GM18951 (cell line): ENCODE results near the gene KTN1.

Experiments used
- POLR2A ChIP-seq: IDR thresholded peaks from 4 replicates; pipeline ENCODE4 v1.6.1; 2011; ENCODE audit warnings: mild to moderate bottlenecking; ENCODE audit not compliant: insufficient read length, insufficient read depth; ENCODE audit errors: extremely low read depth
- in situ Hi-C: fragments of 300-500 bp; cut with MboI; formaldehyde crosslinking; loops from one replicate; pipeline ENCODE4 v1.12.0; 2022; ENCODE audit warnings: low sequenced_read_pairs, mixed read lengths, inconsistent platforms; ENCODE audit not compliant: unreplicated experiment

Gene KTN1

DNA sequence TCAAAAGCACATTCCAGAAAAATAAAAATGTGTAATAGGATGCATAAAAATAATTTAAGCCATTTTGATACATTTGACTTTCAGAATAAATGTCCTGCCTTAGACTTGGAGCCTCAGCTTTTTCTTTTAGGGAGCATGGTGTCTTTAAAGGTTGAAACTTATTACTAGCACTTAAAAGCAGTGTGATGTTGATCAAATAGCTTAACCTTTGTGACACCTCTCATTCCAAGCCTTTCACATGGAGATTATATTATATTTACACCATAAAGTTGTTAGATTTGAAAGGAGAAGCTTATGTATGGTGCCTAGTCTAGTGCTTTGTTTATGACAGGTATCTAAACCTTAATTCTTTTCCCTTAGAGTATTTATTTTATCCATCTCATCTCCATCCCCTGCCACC is 61.9 kb downstream of the KTN1 start:
- TF ChIP-seq POLR2A: no peak
- in situ Hi-C loops: no loop called here

DNA sequence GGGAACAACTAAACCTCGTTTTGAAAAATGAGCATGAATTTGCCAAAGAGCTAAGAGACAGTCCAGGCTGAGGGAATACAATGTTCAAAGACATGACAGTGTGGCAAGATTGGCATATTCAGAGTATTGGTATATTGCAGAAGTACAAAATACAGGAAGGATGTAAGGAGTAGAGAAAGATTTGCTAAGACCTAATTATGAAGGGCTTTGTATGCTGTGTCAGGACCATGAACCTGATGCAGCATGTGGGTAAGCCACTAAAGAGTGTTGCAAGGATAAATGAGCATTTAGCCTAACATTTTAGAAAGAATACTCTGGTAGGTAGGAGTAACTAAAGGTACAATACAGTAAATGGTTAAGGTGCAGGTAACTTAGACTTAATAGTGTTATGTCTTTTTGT is 65.1 kb downstream of the KTN1 start:
- no peak for TF ChIP-seq POLR2A
- in situ Hi-C loops: no loop called here

DNA sequence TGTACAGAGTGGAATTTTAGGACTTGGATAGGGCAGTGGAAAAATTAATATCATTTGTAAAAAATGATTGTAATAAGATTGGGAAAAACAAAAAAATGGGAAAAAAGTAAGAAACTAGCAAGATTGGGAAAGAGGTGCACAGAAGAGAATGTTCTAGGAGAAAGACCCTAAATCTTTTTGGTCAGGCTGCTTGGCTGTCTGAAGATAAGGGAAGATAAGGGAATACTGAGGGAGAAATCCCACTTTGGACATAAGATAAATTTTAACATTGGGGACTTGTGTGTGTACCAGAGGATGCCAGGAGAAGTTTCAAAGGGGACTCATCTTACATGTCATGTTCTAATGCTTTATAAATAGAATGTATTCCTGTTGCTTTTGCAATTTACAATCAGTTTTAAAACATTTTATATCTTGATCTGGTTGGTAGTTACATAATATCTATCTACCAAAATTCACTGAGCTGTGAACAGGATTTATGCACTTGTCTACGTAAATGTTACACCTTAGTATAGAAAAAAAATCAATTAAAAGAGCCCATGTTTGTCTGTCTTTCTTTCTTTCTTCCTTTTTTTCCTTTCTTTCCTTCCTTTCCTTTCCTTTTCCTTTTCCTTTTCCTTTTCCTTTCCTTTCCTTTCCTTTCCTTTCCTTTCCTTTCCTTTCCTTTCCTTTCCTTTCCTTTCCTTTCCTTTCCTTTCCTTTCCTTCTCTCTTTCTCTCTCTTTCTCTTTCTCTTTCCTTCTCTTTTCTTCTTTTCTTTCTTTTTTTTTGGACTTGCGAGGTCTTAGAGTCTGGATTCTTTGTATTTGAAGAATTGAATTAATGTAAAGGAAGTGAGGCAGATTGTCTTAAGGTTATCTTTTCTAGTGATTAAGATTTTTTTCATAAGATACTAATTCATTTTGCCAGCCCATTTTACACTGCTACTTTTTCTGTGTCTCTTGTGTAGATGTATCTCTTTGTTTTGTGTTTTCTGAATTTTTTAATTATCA is 66.1 kb downstream of the KTN1 start:
- in situ Hi-C loops: no loop called here
- no peak for TF ChIP-seq POLR2A

DNA sequence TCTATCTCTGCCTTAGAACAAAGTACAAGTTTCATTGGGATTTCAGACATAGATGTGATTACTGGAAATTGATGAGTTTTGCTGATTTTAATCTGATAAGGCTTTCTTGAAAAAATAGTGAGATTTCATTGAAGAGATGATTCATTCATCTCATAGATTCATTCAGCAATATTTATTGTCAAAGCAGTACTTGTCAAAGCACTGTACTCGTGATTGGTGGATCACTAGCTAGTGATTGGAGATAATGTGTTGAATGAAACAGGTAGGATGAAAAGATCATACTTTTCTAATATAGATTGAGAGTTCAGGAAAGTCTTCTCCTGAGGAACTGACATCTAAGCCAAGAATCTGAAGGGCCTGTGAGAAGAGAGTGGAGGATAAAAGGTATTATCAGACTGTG is 71.0 kb downstream of the KTN1 start:
- TF ChIP-seq POLR2A: no peak
- in situ Hi-C loops: no loop called here

DNA sequence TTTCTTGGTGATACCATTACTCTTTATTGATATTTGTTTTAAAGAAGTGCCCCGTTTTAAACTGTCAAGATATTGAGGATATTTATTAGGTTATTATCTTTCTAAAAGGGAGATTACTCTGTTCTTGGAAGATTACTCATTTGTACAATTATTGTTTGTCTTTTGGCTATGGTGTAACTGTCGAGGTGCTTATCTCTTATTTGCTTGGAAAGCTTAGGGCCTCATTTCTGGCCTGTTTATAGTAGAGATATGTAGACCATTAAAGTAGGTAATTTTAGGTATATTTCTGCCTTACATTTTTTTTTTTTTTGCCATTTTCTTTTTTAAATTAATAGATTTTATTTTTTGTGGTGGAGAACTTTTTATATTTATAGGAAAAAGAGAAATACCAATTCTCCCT is 74.2 kb downstream of the KTN1 start:
- in situ Hi-C loops: no loop called here
- no peak for TF ChIP-seq POLR2A

DNA sequence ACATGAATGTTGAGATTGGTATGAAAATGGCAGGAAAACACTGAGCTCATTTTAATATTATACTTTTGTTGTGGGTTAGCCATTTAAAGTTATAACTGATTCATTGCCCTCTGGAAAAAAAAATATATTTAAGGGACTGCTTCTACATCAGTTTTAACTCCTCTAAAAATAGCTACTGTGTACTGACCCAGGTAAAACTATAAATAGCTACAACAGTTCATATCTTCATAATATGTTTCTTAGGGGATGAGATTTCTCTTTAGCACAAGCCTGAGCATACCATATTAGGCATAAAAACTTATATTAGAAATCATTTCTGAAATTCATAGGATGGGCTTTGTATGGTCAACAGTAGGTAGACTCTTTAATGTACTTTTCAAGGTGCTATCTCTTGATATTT is 81.0 kb downstream of the KTN1 start:
- TF ChIP-seq POLR2A: no peak
- in situ Hi-C loops: no loop called here

DNA sequence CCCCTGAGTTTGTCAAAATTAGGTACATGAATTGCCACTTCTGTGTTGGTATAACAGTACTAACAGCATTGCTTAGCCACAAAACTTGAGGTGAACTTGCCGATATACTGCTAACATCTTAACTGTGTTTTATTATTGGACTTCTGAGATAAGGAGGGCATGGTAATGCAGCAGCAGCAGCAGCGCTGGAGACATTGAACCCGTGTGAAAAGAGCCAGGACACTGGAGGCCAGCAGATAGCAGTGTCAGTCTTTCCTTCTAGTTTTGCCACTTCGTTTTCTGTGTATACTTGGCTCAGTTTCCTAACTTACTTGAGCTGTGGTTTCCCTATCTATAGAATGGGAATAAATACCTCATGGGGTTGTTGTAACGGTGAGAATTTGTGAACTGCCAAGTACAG is 82.7 kb downstream of the KTN1 start:
- TF ChIP-seq POLR2A: no peak
- in situ Hi-C loops: no loop called here

DNA sequence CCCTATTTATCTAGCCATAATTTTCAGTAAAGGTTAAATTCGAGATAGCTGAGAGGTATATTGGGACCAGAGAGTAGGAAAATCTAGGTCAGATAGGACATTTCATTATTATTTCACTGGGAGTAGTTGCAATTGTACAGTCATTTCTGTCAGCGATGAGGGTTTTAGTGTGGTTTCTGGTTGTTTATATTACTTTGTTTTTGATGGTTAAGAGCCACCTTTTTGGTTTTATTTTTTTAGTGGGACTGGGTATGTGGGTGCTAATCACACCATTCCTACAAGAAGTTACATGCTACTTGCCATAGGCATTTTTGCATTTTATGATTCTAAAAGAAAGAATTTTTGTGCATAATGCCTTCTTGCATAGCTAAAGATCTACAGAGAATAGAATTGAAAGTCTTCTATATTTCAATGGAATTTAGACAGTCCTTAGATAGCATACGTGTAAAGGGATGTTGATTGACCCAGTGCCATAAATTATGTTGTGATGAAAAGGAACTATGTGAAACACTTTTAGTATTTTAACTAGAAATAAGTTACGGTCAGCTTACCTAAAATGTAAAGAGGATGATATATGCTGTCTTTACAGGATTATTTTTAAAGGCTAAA is 85.2 kb downstream of the KTN1 start:
- no peak for TF ChIP-seq POLR2A
- in situ Hi-C loops: no loop called here

DNA sequence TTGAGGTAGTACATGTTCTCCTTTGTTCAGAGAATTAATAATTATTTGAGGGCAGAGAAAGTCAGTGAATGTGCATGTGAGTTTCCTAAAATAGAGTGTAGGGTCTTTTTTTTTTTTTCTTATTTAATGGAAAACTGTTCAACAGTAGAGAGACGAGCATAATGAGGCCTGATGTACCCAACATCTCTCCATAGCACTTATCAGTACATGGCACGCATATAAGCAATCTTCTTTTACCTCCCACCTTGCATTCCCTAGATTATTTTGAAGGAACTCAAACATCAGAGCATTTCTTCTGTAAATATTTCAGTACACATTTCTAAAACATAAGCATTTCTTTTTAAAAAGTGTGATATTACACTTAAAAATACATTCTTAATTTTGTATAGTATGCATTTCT is 87.8 kb downstream of the KTN1 start:
- in situ Hi-C loops: no loop called here
- TF ChIP-seq POLR2A: no peak

DNA sequence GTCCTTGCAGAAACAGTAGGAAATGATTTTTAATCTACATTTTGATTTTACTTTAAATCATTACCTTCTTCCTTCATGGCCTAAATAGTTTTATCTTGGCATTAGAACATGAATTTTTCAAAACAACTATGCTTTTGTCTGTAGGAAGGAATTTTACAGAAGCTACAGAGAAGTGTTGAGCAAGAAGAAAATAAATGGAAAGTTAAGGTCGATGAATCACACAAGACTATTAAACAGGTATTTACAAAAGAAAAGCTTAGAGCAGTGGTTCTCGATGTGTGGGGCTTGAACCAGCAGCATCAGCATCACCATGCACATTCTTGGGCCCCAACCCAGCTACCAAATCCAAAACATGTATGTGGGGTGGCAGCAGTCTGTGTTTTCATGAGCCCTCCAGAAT is 91.6 kb downstream of the KTN1 start:
- in situ Hi-C loops: no loop called here
- no peak for TF ChIP-seq POLR2A

DNA sequence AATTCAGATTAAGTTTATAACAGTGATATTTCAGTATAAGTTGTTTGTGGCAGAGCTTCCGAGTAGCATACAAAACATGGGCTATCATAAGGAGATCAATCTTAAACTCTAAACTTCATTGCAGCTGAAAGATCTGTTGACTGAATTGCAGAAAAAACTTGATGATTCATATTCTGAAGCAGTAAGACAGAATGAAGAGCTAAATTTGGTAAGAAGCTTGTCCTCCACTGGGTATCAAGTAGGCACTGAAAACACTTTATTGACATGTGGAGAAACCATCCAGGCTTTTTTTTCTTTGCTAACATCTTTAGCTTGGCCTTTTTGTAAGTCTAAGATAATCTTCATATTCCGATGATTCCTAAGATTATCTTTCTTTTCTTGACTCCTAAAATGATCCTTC is 93.0 kb downstream of the KTN1 start:
- no peak for TF ChIP-seq POLR2A
- in situ Hi-C loops: no loop called here

DNA sequence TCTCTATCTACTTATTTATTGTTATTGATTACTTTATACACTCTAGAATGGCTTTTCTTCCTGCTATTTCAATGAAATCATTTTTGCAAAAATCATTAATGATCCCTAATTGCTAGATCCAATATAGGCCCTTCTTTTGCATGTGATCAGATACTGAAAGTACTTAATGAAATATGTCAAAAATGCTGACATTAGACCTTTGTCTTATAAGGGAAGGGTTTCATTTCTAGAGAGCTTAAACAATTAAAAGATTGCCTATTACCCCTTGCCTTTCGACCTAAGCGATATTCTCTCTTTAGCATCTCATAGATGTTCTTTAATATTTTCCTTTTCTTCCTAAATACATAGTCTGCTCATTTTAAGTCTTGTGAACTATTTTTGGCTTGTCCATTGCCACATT is 101.1 kb downstream of the KTN1 start:
- in situ Hi-C loops: no loop called here
- no peak for TF ChIP-seq POLR2A

DNA sequence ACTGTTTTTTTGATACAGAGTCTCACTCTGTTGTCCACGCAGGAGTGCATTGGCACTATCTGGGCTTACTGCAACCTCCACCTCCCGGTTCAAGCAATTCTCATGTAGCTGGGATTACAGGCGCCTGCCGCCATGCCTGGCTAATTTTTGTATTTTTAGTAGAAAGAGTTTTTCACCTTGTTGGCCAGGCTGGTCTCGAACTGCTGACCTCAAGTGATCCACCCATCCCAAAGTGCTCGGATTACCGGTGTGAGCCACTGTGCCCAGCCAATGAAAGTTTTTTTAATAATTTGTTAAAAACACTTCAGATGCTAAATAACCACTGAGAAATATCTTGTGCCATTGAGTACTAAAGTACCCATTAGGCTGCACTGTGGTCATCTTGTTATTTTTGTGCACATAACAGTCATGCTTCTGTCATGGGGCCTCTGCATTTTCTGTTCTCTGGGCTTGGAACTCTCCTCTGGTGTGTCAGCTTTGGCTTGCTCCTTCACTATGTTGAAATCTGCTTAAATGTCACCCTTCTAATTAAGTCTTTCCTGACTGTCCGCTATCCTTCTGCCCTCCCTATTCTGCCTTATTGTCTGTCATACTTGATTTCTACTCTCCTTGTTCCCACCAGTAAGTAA is 105.1 kb downstream of the KTN1 start:
- in situ Hi-C loops: no loop called here
- no peak for TF ChIP-seq POLR2A

DNA sequence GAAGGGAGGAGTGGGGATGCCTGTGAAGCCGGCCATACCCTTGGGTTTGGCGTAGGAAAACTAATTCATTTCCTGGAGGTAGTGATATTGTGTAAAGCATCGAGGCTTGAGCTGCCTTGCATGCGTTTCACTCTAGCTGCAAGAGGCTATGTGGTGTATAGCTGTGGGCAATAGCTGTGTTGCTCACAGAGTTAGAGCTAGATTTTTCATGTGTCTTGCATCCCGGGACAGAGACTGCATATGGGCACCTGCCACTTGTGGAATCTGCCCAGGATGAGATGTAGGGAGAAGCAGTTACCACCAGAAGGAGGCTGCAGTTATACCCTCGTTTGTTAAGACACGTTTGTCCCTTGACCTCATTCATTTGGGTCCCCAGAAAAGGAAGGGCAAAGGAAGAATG is 106.7 kb downstream of the KTN1 start:
- TF ChIP-seq POLR2A: no peak
- in situ Hi-C loops: no loop called here
